Activated CD8-positive, alpha-beta memory T cell treated with anti-CD3 and anti-CD28 coated beads, Interleukin-2, amount 50 U/mL, for 24 hours (primary cell): ENCODE results near the gene TTLL1.
"Not testable (repeated sequence)": the region's sequence is repeated elsewhere in the genome, so short reads cannot be mapped to it uniquely, and the experiment has no call there.

Source experiments
- DNase-seq: peaks from one replicate; pipeline ENCODE4 v3.0.0-alpha.2; 2020; ENCODE audit errors: extremely low read depth

TTLL1 gene

GRCh38 chr22:43013355-43014315 lies 75.6 kb downstream of the TTLL1 start:
- no peak for DNase-seq

GRCh38 chr22:43012390-43012789 lies 76.8 kb downstream of the TTLL1 start:
- DNase-seq, result no peak

- no peak for DNase-seq
Measured at GRCh38 chr22:43011079-43011478, 78.1 kb downstream of the TTLL1 start.

- no peak for DNase-seq
Measured at GRCh38 chr22:43009444-43009843, 79.7 kb downstream of the TTLL1 start.

- no peak for DNase-seq
Measured at GRCh38 chr22:43008921-43009320, 80.3 kb downstream of the TTLL1 start.

GRCh38 chr22:43008509-43008908 lies 80.7 kb downstream of the TTLL1 start:
- DNase-seq, result no peak

GRCh38 chr22:43007519-43008102 lies 81.6 kb downstream of the TTLL1 start:
- no peak for DNase-seq

- no peak for DNase-seq
Measured at GRCh38 chr22:43006753-43007152, 82.4 kb downstream of the TTLL1 start.

GRCh38 chr22:43006016-43006505 lies 83.1 kb downstream of the TTLL1 start:
- DNase-seq, result no peak

GRCh38 chr22:43005106-43005505 lies 84.1 kb downstream of the TTLL1 start:
- no peak for DNase-seq

- DNase-seq, result no peak
Measured at GRCh38 chr22:43004362-43005035, 84.7 kb downstream of the TTLL1 start.

GRCh38 chr22:43002202-43002586 lies 87.0 kb downstream of the TTLL1 start:
- no peak for DNase-seq

GRCh38 chr22:43001271-43002201 lies 87.7 kb downstream of the TTLL1 start:
- no peak for DNase-seq

GRCh38 chr22:43000441-43001175 lies 88.6 kb downstream of the TTLL1 start:
- DNase-seq, result no peak

- no peak for DNase-seq
Measured at GRCh38 chr22:42997582-42998090, 91.6 kb downstream of the TTLL1 start.

GRCh38 chr22:42996646-42997365 lies 92.4 kb downstream of the TTLL1 start:
- DNase-seq, result no peak

- DNase-seq, result not testable (repeated sequence)
Measured at GRCh38 chr22:42995654-42996053, 93.5 kb downstream of the TTLL1 start.

GRCh38 chr22:42994917-42995562 lies 94.2 kb downstream of the TTLL1 start:
- no peak for DNase-seq

- DNase-seq, result no peak
Measured at GRCh38 chr22:42994276-42994916, 94.8 kb downstream of the TTLL1 start.
